CD4-positive, alpha-beta T cell treated with Interferon gamma for 1 hour (primary cell): Measurements from ENCODE around the gene TTC19.

Experiments
- DNase-seq: peaks from one replicate; pipeline ENCODE4 v3.0.0-alpha.2; 2020

TTC19 gene, protein sequence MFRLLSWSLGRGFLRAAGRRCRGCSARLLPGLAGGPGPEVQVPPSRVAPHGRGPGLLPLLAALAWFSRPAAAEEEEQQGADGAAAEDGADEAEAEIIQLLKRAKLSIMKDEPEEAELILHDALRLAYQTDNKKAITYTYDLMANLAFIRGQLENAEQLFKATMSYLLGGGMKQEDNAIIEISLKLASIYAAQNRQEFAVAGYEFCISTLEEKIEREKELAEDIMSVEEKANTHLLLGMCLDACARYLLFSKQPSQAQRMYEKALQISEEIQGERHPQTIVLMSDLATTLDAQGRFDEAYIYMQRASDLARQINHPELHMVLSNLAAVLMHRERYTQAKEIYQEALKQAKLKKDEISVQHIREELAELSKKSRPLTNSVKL

DNA sequence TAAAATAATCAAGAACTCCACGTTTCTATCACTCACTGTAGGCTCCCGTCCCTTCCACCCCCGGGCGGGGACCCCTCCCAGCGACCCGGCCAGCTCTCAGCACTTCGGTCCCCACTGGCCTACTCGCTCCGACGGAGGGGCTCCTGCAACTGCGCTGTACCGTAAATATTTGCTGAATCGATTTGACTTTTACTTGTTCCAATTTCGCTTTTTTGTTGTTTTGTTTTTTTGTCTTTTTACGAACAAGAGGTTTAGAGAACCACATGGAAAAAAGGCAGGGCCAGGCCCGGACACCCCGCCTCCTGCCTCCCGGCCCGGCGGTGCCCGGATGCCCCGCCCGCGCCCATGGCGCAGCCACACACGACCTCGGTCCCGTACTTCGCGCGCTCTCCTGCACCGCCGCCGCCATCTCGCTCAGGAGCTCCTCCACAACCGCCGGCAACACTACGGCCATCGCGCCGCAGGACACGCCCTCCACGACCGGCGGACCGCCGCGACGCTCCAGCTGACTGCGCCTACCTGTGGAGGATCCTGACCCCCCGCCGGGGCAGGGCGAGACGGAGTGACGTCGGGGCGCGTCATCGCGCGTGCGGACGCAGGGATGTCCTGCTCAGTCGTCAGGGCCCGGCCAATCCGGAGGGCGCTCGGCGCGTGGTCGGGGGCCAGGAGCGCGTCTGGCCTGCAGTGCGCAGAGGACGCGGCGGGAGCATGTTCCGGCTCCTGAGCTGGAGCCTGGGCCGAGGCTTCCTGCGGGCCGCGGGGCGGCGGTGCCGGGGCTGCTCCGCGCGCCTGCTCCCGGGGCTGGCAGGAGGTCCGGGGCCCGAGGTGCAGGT lies at the start of gene TTC19, which contains the start of gene ZSWIM7:
Gene TTC19, plus strand, starts transcription at position 684 of the 833 bp plus-strand sequence. Its CDS starts 25 bp downstream, at position 709.
Gene ZSWIM7, minus strand, starts transcription at position 564 of the 833 bp plus-strand sequence. Its CDS starts 110 bp downstream, at position 454.
- DNase-seq = peak; percentile 91

DNA sequence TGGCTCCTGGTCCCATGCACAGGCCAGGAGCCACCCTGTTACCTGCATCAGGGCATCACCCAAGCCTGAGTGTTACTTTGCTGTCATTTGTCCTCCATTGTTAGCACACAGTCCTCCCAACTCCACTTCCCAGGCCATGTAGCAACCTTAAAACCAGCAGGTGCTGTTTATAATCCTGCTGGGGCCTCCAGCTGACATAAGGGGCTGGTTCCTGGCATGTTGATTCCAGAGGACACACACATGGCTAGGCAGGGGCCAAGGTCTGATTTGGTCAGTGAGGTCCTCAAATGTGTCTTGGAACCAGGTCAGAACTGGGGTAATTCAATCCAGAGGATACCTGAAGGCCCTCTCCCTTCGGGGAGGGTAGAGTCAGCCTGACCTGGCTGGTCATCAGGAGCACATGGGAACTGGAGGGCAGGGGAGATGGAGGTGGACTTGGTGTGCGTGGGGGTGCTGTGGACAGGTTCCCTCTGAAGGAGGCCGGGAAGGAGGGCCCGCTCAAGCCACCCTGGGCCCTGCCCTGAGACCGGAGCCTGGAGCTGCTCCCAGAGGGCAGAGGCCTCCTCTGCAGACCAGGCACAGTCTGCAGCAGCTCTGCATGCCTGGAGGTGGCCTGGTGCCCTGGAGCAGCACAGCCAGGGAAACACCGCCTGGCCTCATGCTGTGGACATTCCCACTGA lies 48.1 kb upstream of the TTC19 start:
- DNase-seq = no peak

DNA sequence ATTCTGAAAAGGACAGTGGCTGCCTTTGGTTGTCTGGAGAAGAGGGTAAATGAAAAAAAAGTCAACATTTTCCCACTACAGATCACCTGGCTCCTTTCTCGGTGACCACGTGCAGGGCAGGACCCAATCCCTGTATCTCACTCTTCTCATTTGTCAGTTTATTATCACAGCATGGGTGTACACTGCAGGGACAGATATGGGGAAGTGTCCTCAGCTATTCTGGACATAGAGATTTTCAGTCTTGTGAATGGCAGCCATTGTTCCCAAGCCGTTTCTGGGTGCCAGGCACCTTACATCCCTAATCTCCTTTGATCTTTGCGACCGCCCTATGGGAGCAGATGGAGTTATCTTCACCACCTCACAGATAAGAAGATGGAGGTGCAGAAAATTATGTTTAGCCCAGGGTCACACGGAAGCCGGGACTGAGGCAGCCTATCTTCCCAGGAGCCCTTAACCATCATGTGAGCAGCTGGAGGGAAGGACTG lies 47.5 kb upstream of the TTC19 start:
- DNase-seq = no peak

DNA sequence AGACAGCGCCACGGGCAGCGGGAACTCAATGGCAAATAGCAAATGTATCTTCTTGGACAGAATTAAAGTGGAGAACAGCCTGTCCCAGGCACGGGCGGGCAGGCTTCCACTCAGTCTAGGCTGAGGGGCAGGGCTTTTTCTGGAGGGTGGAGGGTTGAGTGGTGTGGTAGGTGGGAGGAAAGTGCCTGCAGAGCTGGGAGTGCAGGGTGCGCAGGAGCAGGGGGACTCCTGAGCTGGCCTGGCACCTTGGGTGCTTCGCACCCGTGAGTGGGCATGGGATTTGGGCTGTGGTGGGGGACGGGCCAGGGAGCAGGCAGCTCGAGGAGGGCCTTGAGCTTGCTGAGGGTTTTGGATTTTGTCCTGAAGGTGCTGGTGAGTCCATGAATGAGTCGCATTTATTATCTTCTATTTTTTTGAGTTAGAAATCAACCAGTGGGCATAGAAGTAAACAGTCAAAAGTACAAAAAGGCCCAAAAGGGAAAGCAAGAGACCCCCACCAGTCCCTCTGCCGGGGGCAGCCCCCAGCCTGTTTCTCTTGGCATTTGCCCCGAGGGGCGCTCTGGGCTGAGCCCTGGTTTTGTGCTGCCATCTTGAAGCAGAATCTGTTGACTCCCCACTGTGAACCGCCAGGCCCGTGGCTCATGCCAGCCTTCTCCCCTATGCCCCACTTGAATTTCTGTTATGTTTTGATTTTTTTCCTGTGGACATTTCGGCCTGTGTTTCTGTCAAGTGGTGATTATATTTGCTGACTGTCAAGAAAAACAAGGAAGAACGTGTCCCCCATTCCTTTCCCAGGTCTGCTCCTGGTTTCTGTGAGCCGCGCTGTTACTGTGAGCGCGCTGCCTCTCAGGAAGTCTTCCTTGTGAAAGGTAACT lies 46.5 kb upstream of the TTC19 start:
- DNase-seq = no peak

DNA sequence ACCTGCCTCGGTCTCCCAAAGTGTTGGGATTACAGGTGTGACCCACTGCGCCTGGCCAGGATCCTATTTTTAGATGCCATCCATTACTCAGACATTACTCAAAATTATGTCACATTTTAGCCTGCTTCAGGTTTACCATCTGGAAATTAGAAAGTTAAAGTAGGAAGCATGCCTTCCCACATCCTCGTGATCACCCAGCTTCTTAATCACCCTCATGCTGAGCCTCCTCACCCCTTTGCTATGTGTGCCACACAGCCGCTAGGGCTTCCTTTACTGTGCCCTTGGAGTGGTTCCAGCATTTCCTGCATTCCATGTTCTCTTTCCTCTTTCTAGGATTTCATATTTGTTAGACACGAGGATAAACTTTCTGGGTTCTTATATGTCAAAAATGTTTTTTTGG lies 45.4 kb upstream of the TTC19 start:
- no peak for DNase-seq

DNA sequence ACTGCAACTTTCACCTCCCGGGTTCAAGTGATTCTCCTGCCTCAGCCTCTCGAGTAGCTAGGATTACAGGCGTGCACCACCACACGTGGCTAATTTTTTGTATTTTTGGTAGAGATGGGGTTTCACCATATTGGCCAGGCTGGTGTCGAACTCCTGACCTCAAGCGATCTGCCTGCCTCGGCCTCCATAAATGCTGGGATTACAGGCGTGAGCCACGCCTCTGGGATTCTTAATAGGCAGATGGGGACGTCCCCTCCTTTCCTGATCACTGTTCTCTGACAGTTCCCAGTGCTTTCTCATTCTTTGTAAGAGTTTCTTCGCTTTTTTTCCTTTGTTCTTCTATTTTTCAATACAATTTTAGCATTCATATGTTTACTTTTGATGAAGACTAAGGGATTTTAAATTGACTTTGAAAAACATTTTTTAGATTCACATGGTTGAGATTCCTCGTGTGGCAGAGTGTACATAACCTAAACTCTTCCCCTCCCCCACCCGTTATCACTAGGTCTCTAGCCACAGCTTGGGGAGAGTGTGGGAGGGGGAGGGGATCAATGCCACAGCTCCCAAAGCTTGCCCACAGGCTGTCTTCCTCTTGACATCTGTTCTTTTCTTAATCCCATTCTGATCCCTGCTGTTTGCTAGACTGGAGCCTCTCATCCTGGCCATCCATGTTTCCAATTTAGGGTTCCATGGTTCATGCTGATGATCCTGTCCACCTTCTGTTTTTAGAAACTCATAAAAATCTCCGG lies 43.7 kb upstream of the TTC19 start:
- no peak for DNase-seq

DNA sequence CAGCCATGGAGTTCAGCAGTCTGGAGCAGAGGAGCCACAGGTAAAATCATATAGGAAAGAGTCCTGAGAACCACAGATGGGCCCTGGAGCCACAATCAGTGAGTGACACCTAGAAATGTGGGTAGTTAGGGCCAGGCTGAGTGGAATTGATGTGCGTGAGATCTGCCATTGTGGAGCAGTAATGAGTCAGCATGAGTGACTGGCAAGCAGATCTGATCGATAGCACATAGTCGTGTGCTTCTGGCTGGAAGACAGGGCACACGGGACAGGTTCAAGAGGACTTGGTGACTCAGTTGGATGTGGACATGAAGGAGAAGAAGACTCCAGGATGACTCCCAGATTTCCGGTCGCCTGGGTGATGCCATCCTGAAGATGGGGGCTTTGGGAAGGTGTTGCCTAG lies 42.4 kb upstream of the TTC19 start:
- no peak for DNase-seq

DNA sequence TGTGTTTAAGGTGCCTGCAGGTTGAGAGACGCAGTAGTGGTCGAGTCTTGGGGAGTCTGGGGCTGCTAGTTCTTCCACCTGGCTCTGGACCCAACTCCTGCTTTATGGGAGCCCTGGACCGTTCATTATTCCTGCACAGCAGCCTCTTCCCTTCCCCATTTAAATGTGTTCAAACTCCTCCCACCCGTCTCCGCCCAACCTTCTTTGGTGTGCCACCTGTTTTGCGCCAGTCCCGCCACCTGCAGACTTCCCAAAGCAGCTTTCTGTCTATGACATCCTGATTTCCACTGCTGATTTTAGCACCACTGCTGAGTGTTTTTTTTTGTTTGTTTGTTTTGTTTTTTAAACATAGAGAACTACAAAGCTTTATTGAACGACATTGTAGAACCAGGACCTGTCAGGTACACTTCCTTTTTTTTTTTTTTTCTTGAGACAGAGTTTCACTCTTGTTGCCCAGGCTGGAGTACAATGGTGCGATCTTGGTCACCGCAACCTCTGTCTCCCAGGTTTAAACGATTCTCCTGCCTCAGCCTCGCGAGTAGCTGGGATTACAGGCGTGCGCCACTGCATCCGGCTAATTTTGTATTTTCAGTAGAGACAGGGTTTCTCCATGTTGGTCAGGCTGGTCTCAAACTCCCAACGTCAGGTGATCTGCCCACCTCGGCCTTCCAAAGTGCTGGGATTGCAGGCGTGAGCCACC lies 41.9 kb upstream of the TTC19 start:
- DNase-seq = no peak

DNA sequence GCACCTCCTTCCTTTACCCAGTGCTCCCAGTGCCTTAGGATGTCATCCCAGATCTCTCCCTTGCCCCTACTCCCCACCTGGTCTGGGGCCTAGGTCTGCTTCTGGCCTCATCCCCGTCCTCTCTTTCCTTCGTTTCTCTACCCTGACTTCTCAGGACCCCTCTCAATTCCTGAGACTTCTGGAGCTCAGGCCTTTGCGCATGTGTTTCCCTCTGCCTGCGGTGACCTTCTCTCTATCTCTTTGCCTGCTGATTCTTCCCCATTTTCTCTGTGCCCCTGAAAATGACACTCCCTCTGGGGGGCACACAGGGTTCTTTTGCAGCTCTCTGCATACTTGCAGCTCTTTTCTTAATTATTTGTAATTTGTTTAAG lies 41.2 kb upstream of the TTC19 start:
- DNase-seq = no peak

DNA sequence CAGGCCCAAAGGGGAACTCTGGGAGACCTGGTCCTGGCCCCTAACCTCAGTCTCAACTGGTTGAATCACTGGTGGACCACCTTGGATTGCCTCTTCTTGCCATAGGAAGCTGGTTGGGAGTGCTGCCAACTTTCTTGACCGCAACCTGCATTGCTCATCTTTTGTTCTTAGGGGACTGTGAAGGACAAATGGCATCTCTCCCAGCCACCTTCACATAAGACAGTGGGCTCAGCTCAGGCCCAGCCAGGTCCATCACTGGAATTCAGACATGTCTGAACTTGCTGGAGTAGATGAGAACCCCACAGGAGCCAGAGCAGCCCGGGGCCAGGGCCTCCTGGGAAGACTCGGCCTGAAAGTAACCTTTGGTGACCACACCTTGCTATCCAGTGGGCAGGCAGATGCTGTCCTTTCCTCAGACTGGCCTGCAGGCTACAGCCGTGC lies 35.9 kb upstream of the TTC19 start:
- DNase-seq = no peak

DNA sequence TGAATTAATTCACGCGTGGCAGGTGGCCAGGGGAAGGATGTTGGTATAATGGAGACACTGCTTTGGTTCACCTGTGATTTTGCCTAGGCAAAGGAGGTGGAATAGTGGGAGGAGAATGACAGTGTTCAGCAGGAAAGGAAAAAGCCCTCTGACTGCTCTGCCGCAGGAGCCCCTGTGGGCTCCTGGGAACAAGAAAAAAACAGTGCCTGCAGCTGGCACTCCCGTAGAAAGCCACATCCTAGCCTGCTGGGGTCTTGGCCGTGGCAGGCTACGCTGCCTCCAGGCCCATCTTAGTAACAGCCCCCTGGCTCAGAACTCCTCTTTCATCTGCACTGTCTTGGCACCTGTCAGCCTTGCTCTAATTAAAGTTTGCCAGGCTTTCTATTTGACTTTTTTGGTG lies 34.1 kb upstream of the TTC19 start:
- no peak for DNase-seq

DNA sequence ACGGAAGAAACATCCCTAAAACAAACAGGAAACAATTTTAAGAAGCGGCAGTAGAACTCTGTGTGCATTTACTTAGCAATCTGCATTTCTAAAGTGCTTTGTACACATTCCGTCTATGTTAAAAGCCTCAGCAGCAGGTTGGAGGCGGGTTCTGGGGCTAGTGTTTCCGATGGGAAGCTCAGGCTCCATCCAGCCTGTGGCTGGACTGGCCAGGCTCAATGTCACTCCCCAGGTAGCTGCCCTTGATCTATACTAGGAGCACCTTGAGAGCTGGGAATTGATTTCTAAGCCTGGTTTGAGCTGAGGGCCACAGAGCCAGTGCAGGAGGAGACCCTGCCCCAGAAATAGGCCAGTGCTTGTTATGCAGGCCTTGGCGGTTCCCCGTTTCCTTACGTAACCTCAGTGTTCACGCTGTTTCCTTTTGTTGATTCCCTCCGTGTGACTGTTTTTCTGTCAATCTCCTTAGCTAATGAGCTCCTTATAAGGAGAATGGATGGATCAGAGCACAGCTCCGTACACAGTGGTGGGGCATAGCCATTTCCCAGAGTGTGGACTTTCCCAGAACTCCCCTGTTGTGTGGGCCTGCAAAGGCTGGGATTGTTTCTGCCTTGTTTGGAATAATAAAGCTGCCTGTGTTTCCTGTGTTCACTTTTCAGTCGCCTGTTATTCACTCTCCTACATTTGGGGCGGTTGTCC lies 33.3 kb upstream of the TTC19 start:
- no peak for DNase-seq

DNA sequence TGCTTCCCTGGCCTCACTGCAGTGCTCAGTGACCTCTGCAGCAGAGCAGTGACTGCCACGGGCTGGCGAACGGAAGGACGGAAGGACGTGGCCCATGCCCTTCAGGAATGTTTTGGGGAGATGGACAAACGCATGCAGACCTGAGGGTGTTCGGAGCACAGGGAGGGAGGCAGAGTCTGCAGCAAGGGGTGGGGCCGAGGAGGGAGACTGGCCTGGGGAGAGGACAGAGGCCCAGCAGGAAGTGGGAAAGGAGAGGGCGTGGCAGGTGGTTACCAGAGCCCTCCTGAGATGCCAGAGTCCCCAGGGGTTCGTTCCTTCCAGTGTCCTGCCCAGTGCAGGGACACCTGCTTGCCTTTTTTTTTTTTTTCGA lies 32.8 kb upstream of the TTC19 start:
- DNase-seq = no peak

DNA sequence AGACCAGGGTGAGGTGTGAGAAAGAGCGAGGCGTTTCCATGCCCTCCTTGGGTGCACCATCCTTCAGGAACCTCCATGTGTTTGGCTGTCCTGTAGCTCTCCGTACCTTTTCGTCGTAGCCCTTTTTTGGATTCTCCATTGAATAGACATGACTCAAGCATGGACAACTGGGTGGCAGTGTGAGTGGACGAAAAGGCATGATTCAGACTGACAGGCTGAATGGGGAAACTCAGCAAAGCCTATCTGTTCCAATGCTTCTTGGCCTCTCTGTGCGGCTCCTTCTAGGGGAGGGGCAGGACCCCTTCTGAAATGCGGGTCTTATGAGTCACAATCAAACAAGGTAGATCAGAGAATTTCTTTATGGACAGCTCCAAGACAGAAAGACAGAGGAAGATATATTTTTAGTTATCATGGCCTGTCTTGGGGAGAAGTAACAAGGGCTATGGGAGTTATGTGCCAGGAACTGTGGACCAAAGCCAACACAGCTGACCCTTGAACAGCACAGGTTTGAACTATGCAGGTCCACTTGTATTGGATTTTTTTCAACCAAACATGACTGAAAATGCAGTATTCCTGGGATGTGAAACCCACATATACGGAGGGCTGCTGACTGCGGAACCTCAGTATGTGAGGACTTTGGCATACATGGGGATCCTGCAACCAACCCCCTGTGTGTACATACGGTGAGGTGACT lies 31.8 kb upstream of the TTC19 start:
- DNase-seq = no peak

DNA sequence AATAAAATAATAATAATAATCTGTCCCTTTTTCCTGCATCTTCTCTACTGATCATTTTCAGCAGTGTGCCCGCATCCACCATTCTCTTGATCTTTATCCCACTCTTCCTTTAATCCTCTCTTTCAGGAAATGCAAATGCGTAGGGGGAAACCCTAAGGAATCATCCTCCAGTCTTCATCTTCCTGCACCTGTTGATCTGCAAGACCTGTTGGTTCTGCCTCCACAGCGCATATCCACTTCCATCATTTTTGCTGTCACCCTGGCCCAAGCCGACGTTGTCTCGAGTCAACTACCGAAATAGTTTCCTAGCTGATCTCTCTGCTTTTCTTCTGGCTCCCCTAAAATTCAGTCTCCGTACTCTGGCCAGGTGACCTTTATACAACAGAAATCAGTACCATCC lies 30.2 kb upstream of the TTC19 start:
- no peak for DNase-seq

DNA sequence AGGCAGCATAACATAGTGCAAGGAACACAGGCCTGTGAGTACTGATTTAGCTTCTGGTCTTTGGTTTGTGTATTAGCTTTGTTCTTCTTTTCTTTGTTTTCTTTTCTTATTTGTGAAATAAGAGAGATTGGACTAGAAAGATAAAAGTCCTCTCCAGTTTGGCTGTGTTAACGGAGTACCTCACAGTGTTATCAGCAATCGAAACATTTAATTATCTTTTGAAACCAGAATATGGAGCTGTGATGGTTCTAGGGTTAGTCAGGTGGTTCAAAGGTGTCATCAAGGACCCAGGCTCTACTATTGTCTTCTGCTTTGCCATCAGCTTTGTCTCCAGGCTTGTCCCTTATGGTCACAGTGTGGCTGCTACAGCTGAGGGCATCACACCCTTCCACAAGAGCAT lies 29.1 kb upstream of the TTC19 start:
- no peak for DNase-seq

DNA sequence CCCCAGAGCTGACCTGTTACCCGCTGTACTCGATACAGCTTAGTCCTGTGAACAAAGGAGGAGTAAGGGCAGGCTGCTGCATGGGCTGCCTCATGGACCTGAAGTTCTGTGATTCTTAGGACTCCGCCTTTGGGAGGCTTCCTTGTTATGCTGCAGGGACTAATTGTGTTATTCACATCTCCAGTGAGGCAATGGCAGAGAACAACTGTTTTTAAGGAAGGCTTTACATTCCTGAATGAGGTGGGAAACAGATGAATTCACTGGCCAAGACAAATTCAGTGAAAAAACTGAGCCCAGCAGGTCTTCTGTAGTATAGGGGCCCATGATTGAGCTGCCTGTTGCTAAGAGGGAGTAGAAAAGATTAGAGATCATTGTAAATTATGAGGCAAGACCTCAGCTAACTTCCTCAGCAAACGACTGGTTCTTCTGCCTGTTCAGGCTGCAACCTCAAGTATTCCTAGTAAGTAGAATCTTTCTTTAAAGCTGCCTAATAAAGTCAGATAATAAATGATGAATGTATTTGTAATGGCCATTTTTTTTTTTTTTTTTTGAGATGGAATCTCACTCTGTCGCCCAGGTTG lies 28.4 kb upstream of the TTC19 start:
- no peak for DNase-seq

DNA sequence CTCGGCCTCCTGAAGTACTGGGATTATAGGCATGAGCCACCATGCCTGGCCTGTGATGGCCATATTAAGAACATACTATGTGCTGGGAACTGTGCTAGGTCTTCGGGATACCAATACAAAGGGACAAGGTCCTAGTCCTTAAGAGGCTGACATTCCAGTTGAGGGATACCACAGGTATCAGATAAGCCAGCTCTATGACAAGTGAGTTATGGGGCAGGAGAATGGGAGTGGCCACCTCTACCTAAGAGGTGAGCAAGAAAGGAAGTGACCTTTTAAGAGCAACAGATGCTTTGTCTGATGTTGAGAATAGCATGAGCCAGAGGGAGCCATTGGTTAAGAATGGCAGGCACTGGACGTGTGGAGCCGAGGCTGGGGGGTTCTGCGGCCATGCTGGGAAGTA lies 27.7 kb upstream of the TTC19 start:
- no peak for DNase-seq

DNA sequence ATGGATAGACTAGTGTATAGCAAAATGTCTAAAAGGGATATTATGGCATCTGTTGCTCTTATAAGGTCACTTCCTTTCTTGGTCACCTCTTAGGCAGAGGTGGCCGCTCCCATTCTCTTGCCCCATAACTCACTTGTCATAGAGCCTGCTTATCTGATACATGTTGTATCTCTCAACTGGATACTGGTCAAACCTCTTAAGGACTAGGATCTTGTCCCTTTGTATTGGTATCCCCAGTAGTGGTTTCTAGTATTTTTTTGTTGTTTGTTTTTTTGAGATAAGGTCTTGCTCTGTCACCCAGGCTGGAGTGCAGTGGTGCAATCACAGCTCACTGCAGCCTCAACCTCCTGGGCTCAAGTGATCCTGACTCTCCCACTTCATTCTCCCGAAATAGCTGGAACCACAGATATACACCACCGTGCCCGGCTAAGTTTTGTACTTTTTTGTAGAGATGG lies 27.1 kb upstream of the TTC19 start:
- DNase-seq = no peak
